Measurements from ENCODE around the gene RASA2. TPM values are rescaled to one million over a fixed set of nuclear protein-coding genes. Genes with fewer than 3 reads are reported as not detected.

Gene RASA2
- total RNA-seq, 1 donor from 2014 or later = 21.5 TPM

GRCh38 chr3:141442446-141442845 is 44.4 kb upstream of the RASA2 start:
- no peak overlapping the region for H3K27ac Mint-ChIP-seq

DNA sequence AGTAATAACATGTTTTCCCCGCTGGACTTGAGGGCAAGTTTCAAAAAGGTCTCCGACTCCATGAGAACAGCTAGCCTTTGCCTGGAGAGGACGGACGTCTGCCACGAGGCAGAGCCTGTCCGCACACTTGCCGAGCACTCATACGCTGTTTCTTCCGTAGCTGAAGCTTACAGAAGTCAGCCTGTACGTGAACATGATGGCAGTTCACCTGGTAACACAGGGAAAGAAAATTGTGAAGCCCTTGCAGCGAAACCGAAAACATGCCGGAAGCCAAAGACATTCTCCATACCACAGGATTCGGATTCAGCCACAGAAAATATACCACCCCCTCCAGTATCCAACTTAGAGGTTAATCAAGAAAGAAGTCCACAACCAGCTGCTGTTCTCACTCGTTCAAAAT is 43.9 kb upstream of the RASA2 start:
- TF ChIP-seq, protein P1, sequence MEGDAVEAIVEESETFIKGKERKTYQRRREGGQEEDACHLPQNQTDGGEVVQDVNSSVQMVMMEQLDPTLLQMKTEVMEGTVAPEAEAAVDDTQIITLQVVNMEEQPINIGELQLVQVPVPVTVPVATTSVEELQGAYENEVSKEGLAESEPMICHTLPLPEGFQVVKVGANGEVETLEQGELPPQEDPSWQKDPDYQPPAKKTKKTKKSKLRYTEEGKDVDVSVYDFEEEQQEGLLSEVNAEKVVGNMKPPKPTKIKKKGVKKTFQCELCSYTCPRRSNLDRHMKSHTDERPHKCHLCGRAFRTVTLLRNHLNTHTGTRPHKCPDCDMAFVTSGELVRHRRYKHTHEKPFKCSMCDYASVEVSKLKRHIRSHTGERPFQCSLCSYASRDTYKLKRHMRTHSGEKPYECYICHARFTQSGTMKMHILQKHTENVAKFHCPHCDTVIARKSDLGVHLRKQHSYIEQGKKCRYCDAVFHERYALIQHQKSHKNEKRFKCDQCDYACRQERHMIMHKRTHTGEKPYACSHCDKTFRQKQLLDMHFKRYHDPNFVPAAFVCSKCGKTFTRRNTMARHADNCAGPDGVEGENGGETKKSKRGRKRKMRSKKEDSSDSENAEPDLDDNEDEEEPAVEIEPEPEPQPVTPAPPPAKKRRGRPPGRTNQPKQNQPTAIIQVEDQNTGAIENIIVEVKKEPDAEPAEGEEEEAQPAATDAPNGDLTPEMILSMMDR (IDR thresholded peaks at IDR 0.05; ENCODE audit: unreplicated experiment) = no peak
- Mint-ChIP-seq H3K4me3 (ENCODE audit: low read depth) (no peak overlapping the region), H3K27ac (peak overlapping the region; percentile 46), H3K9me3 (ENCODE audit: low read depth) (no peaks in the 10 kb centered on the region), H3K27me3 (no peaks in the 10 kb centered on the region), H3K36me3 (ENCODE audit: insufficient read depth) (peaks cover 23% of the 10 kb centered on the region), H3K4me1 (ENCODE audit: low read depth) (peaks cover 10% of the 10 kb centered on the region)
- no peak for DNase-seq (ENCODE audit: low spot score, unreplicated experiment)

More at GRCh38 chr3:141442446-141442845, 44.4 kb upstream of the RASA2 start:
- TF ChIP-seq, protein P1 (IDR thresholded peaks at IDR 0.05; ENCODE audit: unreplicated experiment) = no peak
- H3K4me3 Mint-ChIP-seq (ENCODE audit: low read depth) = no peak overlapping the region
- H3K27me3 Mint-ChIP-seq = no peaks in the 10 kb centered on the region
- H3K4me1 Mint-ChIP-seq (ENCODE audit: low read depth) = peaks cover 10% of the 10 kb centered on the region
- H3K9me3 Mint-ChIP-seq (ENCODE audit: low read depth) = no peaks in the 10 kb centered on the region
- peaks cover 23% of the 10 kb centered on the region for H3K36me3 Mint-ChIP-seq (ENCODE audit: insufficient read depth)
- DNase-seq (ENCODE audit: low spot score, unreplicated experiment) = no peak

DNA sequence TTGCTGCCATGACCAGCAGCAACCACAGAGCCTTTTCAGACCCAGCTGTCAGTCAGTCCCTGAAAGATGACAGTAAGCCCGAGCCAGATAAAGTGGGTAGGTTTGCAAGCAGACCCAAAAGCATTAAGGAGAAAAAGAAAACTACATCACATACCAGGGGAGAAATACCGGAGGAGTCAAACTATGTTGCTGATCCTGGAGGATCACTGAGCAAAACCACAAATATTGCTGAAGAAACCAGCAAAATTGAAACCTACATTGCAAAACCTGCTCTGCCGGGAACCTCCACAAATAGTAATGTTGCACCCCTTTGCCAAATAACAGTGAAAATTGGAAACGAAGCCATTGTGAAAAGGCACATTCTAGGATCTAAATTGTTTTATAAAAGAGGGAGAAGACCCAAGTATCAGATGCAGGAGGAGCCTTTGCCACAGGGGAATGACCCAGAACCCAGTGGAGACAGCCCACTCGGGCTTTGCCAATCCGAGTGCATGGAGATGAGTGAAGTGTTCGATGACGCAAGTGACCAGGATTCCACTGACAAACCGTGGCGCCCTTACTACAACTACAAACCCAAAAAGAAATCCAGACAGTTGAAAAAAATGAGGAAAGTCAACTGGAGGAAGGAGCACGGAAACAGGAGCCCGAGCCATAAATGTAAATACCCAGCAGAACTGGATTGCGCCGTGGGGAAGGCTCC is 42.1 kb upstream of the RASA2 start:
- no peak overlapping the region for H3K27ac Mint-ChIP-seq
- H3K36me3 Mint-ChIP-seq (ENCODE audit: insufficient read depth) = peaks cover 23% of the 10 kb centered on the region
- TF ChIP-seq, protein P1 (IDR thresholded peaks at IDR 0.05; ENCODE audit: unreplicated experiment) = no peak
- peaks cover 6% of the 10 kb centered on the region for H3K4me1 Mint-ChIP-seq (ENCODE audit: low read depth)
- no peak for DNase-seq (ENCODE audit: low spot score, unreplicated experiment)
- no peaks in the 10 kb centered on the region for H3K9me3 Mint-ChIP-seq (ENCODE audit: low read depth)
- H3K27me3 Mint-ChIP-seq = no peaks in the 10 kb centered on the region
- H3K4me3 Mint-ChIP-seq (ENCODE audit: low read depth) = no peak overlapping the region

DNA sequence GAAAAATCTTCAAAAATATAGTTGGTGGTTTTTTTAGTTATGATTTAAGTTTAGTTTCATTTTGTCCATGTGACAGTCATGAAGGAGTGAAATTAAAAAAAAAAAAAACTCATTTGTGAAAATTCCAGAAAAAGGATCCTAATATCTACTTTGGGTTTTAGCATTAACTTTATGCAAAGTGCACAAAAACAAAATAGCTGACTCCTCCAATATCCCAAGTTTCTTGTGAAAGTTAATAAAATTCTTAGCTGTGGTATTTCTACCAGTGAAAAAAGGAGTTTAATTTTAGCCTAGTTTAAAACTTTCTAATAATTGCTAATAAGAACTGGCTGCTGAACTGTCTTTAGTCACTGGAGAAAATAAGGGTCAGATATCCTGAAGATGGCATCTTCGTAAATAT is 40.8 kb upstream of the RASA2 start:
- Mint-ChIP-seq H3K4me3 (ENCODE audit: low read depth) (no peak overlapping the region), H3K27ac (no peak overlapping the region), H3K9me3 (ENCODE audit: low read depth) (no peaks in the 10 kb centered on the region), H3K4me1 (ENCODE audit: low read depth) (peaks cover 3% of the 10 kb centered on the region), H3K36me3 (ENCODE audit: insufficient read depth) (peaks cover 22% of the 10 kb centered on the region), H3K27me3 (no peaks in the 10 kb centered on the region)
- TF ChIP-seq, protein P1 (IDR thresholded peaks at IDR 0.05; ENCODE audit: unreplicated experiment) = no peak
- no peak for DNase-seq (ENCODE audit: low spot score, unreplicated experiment)

DNA sequence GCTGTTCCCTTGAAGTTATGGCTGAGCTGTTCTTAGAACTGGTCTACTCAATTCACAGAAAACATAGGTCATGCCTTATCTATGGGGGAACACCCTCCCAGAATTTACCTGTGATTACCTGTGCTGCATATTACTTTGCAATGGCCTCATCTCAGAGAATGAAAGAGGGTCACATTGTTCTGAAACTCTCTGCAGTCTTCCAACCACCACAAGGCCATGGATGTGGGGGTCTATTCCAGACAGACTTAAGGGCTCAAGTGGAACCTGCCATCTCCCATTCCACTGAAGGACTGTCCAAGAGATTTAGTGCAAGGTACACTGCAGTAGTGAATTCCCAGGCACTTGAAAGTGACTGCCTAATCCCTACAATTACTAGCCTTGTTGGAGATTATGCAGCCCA is 40.1 kb upstream of the RASA2 start:
- TF ChIP-seq, protein P1 (IDR thresholded peaks at IDR 0.05; ENCODE audit: unreplicated experiment) = no peak
- peaks cover 2% of the 10 kb centered on the region for H3K4me1 Mint-ChIP-seq (ENCODE audit: low read depth)
- DNase-seq (ENCODE audit: low spot score, unreplicated experiment) = no peak
- H3K36me3 Mint-ChIP-seq (ENCODE audit: insufficient read depth) = peaks cover 22% of the 10 kb centered on the region
- H3K4me3 Mint-ChIP-seq (ENCODE audit: low read depth) = no peak overlapping the region
- no peaks in the 10 kb centered on the region for H3K27me3 Mint-ChIP-seq
- no peaks in the 10 kb centered on the region for H3K9me3 Mint-ChIP-seq (ENCODE audit: low read depth)
- H3K27ac Mint-ChIP-seq = no peak overlapping the region

All from progenitor cell of endocrine pancreas (in vitro differentiated cells).